ENCODE data around the gene ASAP3. TPM values are rescaled to one million over a fixed set of nuclear protein-coding genes. Genes with fewer than 3 reads are reported as not detected.
A peak's percentile ranks its signal among the peaks of the same experiment; 100 is the strongest.

Gene ASAP3
- total RNA-seq, 2 donors from 2014 or later = 28.2 to 50.4 TPM

GRCh38 chr1:23526329-23527041, 42.5 kb upstream of the ASAP3 start:
- no peaks in the 10 kb centered on the region for H3K27me3 ChIP-seq (replicated peaks; ENCODE audit: insufficient read depth)
- no peaks in the 10 kb centered on the region for H3K36me3 ChIP-seq
- H3K4me3 ChIP-seq = no peak overlapping the region
- H3K9me3 ChIP-seq = no peaks in the 10 kb centered on the region
- TF ChIP-seq CTCF (IDR thresholded peaks at IDR 0.05) = no peak
- ATAC-seq (ENCODE audit: insufficient number of reproducible peaks, low FRiP score, low read depth) (no peak), DNase-seq (ENCODE audit: low spot score) (no peak)
- H3K27ac ChIP-seq = no peak overlapping the region
- peaks cover 8 to 21% of the 10 kb centered on the region in 2 donors for H3K4me1 ChIP-seq (ENCODE audit: control insufficient read depth in 1 of 2, low read depth in 2 of 2)

- DNase-seq (ENCODE audit: low spot score) = no peak
- H3K27ac ChIP-seq = no peak overlapping the region
- no peaks in the 10 kb centered on the region for H3K27me3 ChIP-seq (replicated peaks; ENCODE audit: insufficient read depth)
- no peak overlapping the region for H3K4me3 ChIP-seq
- ATAC-seq (ENCODE audit: insufficient number of reproducible peaks, low FRiP score, low read depth) = no peak
- H3K36me3 ChIP-seq = no peaks in the 10 kb centered on the region
- H3K9me3 ChIP-seq = no peaks in the 10 kb centered on the region
- peaks cover 4 to 16% of the 10 kb centered on the region in 2 donors for H3K4me1 ChIP-seq (ENCODE audit: control insufficient read depth in 1 of 2, low read depth in 2 of 2)
- no peak for TF ChIP-seq CTCF (IDR thresholded peaks at IDR 0.05)
Observed at GRCh38 chr1:23525558-23526250, 41.7 kb upstream of the ASAP3 start.

- Histone ChIP-seq H3K9me3 (no peaks in the 10 kb centered on the region), H3K27ac (no peak overlapping the region), H3K36me3 (no peaks in the 10 kb centered on the region), H3K4me1 (ENCODE audit: control insufficient read depth in 1 of 2, low read depth in 2 of 2) (peaks cover 0 to 10% of the 10 kb centered on the region in 2 donors), H3K4me3 (no peak overlapping the region), H3K27me3 (replicated peaks; ENCODE audit: insufficient read depth) (no peaks in the 10 kb centered on the region)
- no peak for DNase-seq (ENCODE audit: low spot score)
- no peak for TF ChIP-seq CTCF (IDR thresholded peaks at IDR 0.05)
- no peak for ATAC-seq (ENCODE audit: insufficient number of reproducible peaks, low FRiP score, low read depth)
Observed at GRCh38 chr1:23524716-23525401, 40.9 kb upstream of the ASAP3 start.

GRCh38 chr1:23524163-23524562, 40.2 kb upstream of the ASAP3 start:
- H3K4me3 ChIP-seq = no peak overlapping the region
- H3K4me1 ChIP-seq (ENCODE audit: control insufficient read depth in 1 of 2, low read depth in 2 of 2) = peaks cover 0 to 10% of the 10 kb centered on the region in 2 donors
- H3K27ac ChIP-seq = no peak overlapping the region
- H3K27me3 ChIP-seq (replicated peaks; ENCODE audit: insufficient read depth) = no peaks in the 10 kb centered on the region
- no peaks in the 10 kb centered on the region for H3K36me3 ChIP-seq
- DNase-seq (ENCODE audit: low spot score) = no peak
- no peaks in the 10 kb centered on the region for H3K9me3 ChIP-seq
- TF ChIP-seq CTCF (IDR thresholded peaks at IDR 0.05) = no peak
- peak; percentile 9 for ATAC-seq (ENCODE audit: insufficient number of reproducible peaks, low FRiP score, low read depth)

Measured in thoracic aorta (tissue), 2 donors.